ENCODE measurements around the gene SOX18.

- 0 out of 4 replicates have a peak, but pooled peaks of 1 of the 2 experiments have one; percentile 29 for TF ChIP-seq REST (IDR thresholded peaks at IDR 0.05; ENCODE audit: insufficient read depth in 1 of 2, low read depth in 2 of 2, low read length in 2 of 2)
- no peak for TF ChIP-seq SIN3A (IDR thresholded peaks at IDR 0.05; ENCODE audit: borderline replicate concordance, insufficient read depth, low read length)
- TF ChIP-seq POLR2AphosphoS5 (IDR thresholded peaks at IDR 0.05; ENCODE audit: low read depth, low read length) = peak; percentile 63
These were observed 4.6 kb upstream of the SOX18 start for GRCh38 chr20:64053841-64054661.
